Epithelial cell of prostate (primary cell): ENCODE data around the gene CYP2C18.
"Not testable (repeated sequence)": the region's sequence is repeated elsewhere in the genome, so short reads cannot be mapped to it uniquely, and the experiment has no call there.

ENCODE experiments used
- DNase-seq: peaks from one replicate; pipeline ENCODE4 v3.0.0-alpha.2; 2011; ENCODE audit warnings: low read depth, low spot score
- H3K27ac ChIP-seq: fragments of 450-650 bp; 2 replicates; pipeline ENCODE4 v1.5.1; 2017; ENCODE audit warnings: mild to moderate bottlenecking

The CYP2C18 gene

GRCh38 chr10:94735197-94735596 is 51.7 kb downstream of the CYP2C18 start:
- no peak overlapping the region for H3K27ac ChIP-seq

DNA sequence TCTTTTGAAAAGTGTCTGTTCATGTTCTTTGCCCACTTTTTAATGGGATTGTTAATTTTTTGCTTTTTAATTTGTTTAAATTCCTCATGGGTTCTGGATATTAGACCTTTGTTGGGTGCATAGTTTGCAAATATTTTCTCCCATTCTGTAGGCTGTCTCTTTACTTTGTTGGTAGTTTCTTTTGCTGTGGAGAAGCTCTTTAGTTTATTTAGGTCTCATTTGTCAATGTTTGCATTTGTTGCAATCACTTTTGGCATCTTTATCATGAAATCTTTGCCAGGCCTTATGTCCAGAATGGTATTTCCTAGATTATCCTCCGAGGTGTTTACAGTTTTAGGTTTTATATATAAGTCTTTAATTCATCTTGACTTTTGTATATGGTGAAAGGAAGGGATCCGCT is 55.1 kb downstream of the CYP2C18 start:
- DNase-seq: no peak
- no peak overlapping the region for H3K27ac ChIP-seq

More at GRCh38 chr10:94735197-94735596, 51.7 kb downstream of the CYP2C18 start:
- no peak for DNase-seq

DNA sequence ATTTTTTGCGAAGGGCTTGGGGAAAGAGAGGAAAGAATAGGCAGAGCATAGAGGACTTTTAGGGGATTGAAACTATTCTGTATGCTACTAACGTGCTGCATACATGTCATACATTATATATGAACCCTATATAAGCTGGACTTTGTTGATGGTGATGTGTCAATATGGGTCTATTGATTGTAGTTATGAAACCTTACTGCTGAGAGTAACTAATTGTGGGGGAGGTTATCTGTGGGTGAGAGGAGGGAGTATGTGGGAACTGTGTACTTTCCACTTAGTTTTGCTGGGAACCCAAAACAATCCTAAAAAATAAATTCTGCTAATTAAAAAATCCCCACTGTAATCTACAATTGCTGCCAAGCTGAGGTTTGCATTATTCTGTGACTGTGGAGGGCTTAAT is 63.6 kb downstream of the CYP2C18 start:
- no peak overlapping the region for H3K27ac ChIP-seq
- DNase-seq: no peak

GRCh38 chr10:94747838-94748237 is 64.3 kb downstream of the CYP2C18 start:
- H3K27ac ChIP-seq: no peak overlapping the region

DNA sequence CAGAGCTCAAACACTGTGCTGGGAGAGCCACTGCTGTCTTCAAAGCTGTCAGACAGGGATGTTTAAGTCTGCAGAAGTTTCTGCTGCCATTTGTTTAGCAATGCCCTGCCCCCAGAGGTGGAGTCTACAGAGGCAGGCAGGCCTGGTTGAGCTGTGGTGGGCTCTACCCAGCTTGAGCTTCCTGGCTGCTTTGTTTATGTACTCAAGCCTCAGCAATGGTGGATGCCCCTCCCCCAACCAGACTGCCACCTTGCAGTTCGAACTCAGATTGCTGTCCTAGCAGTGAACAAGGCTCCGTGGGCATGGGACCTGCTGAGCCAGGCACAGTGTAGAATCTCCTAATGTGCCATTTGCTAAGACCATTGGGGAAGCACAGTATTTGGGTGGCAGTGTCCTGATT is 74.4 kb downstream of the CYP2C18 start:
- DNase-seq: no peak
- no peak overlapping the region for H3K27ac ChIP-seq

More at GRCh38 chr10:94747838-94748237, 64.3 kb downstream of the CYP2C18 start:
- no peak for DNase-seq

- H3K27ac ChIP-seq: no peak overlapping the region
- no peak for DNase-seq
Observed at GRCh38 chr10:94760586-94761178, 77.2 kb downstream of the CYP2C18 start.

- H3K27ac ChIP-seq: no peak within 1 kb of the TSS
- DNase-seq: no peak
Observed at GRCh38 chr10:94762393-94762792, 78.9 kb downstream of the CYP2C18 start, which contains the start of gene CYP2C19. Gene CYP2C19 (plus strand): TSS chr10:94762681. CDS start chr10:94762706, 25 bp downstream.

DNA sequence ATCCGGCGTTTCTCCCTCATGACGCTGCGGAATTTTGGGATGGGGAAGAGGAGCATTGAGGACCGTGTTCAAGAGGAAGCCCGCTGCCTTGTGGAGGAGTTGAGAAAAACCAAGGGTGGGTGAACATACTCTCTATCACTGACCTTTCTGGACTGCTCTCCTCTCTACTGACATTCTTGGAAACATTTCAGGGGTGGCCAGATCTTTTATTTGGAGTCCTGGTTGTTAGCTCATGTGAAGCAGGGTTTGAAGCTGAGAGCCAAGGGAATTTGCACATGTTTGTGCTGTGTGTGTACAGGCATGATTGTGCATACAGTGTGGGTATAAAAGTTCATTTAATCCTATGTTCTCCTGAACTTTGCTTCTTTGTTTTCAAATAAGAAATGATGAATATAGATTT is 91.9 kb downstream of the CYP2C18 start:
- not testable (repeated sequence) for DNase-seq, H3K27ac ChIP-seq

DNA sequence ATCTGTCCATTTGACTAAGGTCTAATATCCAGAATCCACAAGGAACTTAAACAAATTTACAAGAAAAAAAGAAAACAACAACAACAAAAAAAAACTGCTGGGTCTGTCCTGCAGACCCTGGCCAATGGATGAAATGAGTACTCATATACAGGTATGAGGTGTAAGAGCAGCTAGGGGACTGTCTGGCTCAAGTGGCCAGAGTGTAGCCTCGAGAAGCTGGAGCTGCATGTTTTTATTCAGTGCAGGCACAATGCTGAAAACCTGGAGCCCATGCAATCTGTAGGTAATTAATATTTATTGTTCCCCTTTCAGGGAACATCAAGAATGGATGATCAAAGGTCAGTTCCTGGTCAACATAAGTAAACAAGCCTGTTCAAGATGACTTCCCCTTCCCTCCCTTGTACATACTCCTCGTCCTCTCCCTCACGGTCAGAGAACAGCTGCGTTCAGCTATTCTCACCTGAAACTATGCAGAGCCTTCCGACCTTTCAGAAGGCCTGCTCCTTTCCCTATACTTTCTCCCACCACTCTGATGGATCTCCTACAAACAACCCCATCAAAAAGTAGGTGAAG is 94.4 kb downstream of the CYP2C18 start:
- DNase-seq: no peak

GRCh38 chr10:94780844-94781243 is 97.3 kb downstream of the CYP2C18 start:
- no peak for DNase-seq
- no peak overlapping the region for H3K27ac ChIP-seq

More for the DNA sequence above, 94.4 kb downstream of the CYP2C18 start:
- no peak overlapping the region for H3K27ac ChIP-seq

DNA sequence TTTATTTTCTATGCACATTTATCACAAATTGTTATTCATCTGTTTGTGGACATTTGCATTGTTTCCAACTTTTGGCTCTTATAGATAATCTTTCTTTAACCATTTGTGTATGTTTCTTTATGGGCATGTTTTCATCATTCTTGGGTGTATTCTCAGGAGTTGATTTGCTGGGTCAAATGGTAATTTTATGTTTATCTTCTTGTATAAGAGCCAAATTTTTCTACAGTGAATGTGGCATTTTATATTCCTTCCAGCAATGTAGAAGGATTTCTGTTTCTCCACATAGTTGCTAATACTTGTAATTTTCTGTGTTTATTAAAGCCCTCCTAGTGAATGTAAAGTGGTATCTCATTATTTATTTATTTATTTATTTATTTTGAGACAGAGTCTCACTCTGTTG is 100.7 kb downstream of the CYP2C18 start:
- no peak overlapping the region for H3K27ac ChIP-seq
- no peak for DNase-seq

GRCh38 chr10:94785211-94785610 is 101.7 kb downstream of the CYP2C18 start:
- DNase-seq: no peak
- H3K27ac ChIP-seq: no peak overlapping the region
